Colon (tissue), 2 donors: ENCODE results near the gene WDR74.

Source experiments
- FAIRE-seq: peaks from 2 replicates; lab custom pipeline; 2012; peaks lifted over from hg19 to GRCh38; lab: Jason Lieb, UNC
- donor health status: control.
- donor health status: control.

Gene WDR74

GRCh38 chr11:62792202-62792575 lies 47.2 kb downstream of the WDR74 start:
- FAIRE-seq = no peak

GRCh38 chr11:62791501-62792201 lies 47.7 kb downstream of the WDR74 start, which contains the start of gene TMEM223:
Gene TMEM223 (minus strand): TSS chr11:62792006. CDS start chr11:62791994, 12 bp downstream.
- FAIRE-seq = no peak

GRCh38 chr11:62789576-62789975 lies 49.8 kb downstream of the WDR74 start:
- FAIRE-seq = no peak

GRCh38 chr11:62788991-62789390 lies 50.4 kb downstream of the WDR74 start:
- no peak for FAIRE-seq

GRCh38 chr11:62787005-62787759 lies 52.2 kb downstream of the WDR74 start, which contains the start of gene TMEM179B:
Gene TMEM179B (plus strand): TSS chr11:62787402. CDS start chr11:62787432, 30 bp downstream.
- FAIRE-seq = no peak

- FAIRE-seq = no peak
These were observed 52.9 kb downstream of the WDR74 start for GRCh38 chr11:62786318-62787004.
